ENCODE results near the gene SLC17A2.

The SLC17A2 gene

GRCh38 chr6:25918083-25918683 is 12.3 kb downstream of the SLC17A2 start:
- no peak for DNase-seq (ENCODE audit: low read depth)

GRCh38 chr6:25916789-25917490 is 13.6 kb downstream of the SLC17A2 start:
- DNase-seq (ENCODE audit: low read depth), result no peak

- DNase-seq (ENCODE audit: low read depth), result no peak
Observed at GRCh38 chr6:25916330-25916729, 14.2 kb downstream of the SLC17A2 start.

- no peak for DNase-seq (ENCODE audit: low read depth)
Observed at GRCh38 chr6:25913741-25914140, 16.8 kb downstream of the SLC17A2 start.

GRCh38 chr6:25911351-25911750 is 19.1 kb downstream of the SLC17A2 start:
- DNase-seq (ENCODE audit: low read depth), result no peak

GRCh38 chr6:25907475-25908014 is 22.9 kb downstream of the SLC17A2 start:
- DNase-seq (ENCODE audit: low read depth), result no peak

- DNase-seq (ENCODE audit: low read depth), result no peak
Observed at GRCh38 chr6:25903467-25904099, 26.9 kb downstream of the SLC17A2 start.

GRCh38 chr6:25902071-25902470 is 28.4 kb downstream of the SLC17A2 start:
- no peak for DNase-seq (ENCODE audit: low read depth)

- no peak for DNase-seq (ENCODE audit: low read depth)
Observed at GRCh38 chr6:25900843-25901242, 29.6 kb downstream of the SLC17A2 start.

- no peak for DNase-seq (ENCODE audit: low read depth)
Observed at GRCh38 chr6:25899580-25900408, 30.7 kb downstream of the SLC17A2 start.

GRCh38 chr6:25899123-25899522 is 31.4 kb downstream of the SLC17A2 start:
- DNase-seq (ENCODE audit: low read depth), result no peak

GRCh38 chr6:25898289-25898977 is 32.1 kb downstream of the SLC17A2 start:
- no peak for DNase-seq (ENCODE audit: low read depth)

- DNase-seq (ENCODE audit: low read depth), result no peak
Observed at GRCh38 chr6:25896252-25896651, 34.2 kb downstream of the SLC17A2 start.

GRCh38 chr6:25895771-25896170 is 34.7 kb downstream of the SLC17A2 start:
- DNase-seq (ENCODE audit: low read depth), result no peak

GRCh38 chr6:25893778-25894177 is 36.7 kb downstream of the SLC17A2 start:
- DNase-seq (ENCODE audit: low read depth), result no peak

GRCh38 chr6:25892877-25893276 is 37.6 kb downstream of the SLC17A2 start:
- DNase-seq (ENCODE audit: low read depth), result no peak

- DNase-seq (ENCODE audit: low read depth), result no peak
Observed at GRCh38 chr6:25889877-25890853, 40.3 kb downstream of the SLC17A2 start.

- no peak for DNase-seq (ENCODE audit: low read depth)
Observed at GRCh38 chr6:25888626-25889025, 41.9 kb downstream of the SLC17A2 start.

- no peak for DNase-seq (ENCODE audit: low read depth)
Observed at GRCh38 chr6:25886066-25886465, 44.4 kb downstream of the SLC17A2 start.

- DNase-seq (ENCODE audit: low read depth), result no peak
Observed at GRCh38 chr6:25883991-25884390, 46.5 kb downstream of the SLC17A2 start.
